CD4-positive, alpha-beta T cell treated with Interleukin-15 for 4 hours (primary cell): ENCODE data around the gene KRTAP2-1.
"Not testable (repeated sequence)": the region's sequence is repeated elsewhere in the genome, so short reads cannot be mapped to it uniquely, and the experiment has no call there.

Source experiments
- DNase-seq: peaks from one replicate; pipeline ENCODE4 v3.0.0-alpha.2; 2020; ENCODE audit warnings: low spot score

KRTAP2-1 gene

DNA sequence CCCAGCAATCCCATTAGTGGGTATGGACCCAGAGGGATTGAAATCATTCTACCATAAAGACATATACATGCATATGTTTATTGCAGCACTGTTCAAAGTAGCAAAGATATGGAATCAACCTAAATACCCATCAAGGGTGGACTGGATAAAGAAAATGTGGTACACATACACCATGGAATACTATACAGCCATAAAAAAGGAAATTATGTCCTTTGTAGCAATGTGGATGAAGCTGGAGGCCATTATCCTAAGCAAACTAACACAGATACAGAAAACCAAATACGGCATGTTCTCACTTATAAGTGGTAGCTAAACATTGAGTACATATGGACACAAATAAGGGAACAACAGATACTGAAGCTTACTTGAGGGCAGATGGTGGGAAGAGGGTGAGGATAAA, 10.4 kb upstream of the KRTAP2-1 start:
- DNase-seq, result no peak

DNA sequence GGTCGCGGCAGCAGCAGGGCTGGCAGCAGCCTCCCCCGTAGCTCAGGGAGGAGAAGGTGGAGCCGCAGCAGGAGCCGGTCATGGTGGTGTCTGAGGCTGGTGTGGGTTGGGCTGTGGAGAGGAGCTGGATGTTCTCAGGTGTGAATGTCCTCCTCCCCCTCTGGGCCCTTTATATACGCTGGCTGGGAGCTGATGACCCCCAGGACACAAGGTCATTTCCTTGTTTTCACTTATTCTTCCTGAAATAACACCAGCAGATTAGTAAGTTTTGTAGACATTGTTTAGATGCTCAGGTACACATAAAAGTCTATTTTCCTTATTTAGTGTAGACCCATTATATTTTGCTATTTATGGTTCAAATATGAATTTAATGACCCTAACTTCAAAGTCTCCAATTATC, 8.0 kb upstream of the KRTAP2-1 start, which contains the start of gene KRTAP2-2:
TSS of gene KRTAP2-2 (minus strand) at position 101 of the 400 bp plus-strand sequence. CDS start at position 82, 19 bp downstream.
- DNase-seq, result not testable (repeated sequence)

DNA sequence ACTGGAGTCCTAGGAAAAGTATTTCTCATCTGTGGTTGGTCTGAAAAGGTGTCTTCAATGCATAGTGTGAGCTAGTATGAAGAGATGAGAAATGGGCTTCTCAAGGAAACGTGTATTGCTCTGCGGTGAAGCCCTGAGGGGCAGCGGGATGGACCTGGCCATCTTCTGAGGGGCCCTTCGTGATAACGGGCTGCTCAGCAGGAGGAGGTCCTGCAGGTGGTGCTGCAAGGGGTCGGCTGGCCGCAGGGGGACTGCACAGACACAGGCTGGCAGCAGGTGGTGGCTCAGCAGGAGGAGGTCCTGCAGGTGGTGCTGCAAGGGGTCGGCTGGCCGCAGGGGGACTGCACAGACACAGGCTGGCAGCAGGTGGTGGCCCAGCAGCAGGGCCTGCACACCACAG, 7.4 kb upstream of the KRTAP2-1 start:
- DNase-seq, result not testable (repeated sequence)

DNA sequence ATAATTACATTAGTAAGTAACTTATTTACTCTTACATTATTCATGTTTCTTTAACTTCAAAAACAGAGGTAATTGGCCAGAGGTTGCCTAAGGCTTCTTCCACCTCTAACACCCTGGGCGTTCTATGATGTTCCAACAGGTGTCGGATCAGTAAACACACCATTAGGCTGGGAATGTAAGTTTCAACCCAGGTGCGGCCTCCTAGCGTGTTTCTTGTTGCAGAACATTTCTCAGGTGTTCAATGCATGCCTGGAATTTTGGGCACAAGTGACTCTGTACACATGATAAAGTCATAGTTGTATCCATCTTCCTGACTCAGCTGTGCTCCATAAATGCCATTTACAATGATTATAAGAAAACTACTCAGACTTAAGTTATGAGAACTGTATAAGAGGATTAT, 6.9 kb upstream of the KRTAP2-1 start:
- DNase-seq, result no peak

DNA sequence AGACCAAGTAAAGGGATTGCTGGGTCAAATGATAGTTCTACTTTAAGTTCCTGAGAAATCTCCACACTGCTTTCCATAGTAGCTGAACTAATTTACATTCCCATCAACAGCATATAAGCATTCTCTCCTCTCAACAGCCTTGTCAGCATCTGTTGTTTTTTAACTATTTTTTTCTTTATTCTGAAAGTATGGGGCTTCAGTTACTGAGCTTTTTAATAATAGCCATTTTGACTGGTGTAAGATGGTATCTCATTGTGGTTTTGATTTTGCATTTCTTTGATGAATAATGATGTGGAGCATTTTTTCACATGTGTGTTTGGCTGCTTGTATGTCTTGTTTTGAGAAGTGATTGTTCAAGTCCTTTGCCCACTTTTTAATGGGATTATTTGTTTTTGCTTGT, 5.5 kb upstream of the KRTAP2-1 start:
- no peak for DNase-seq

DNA sequence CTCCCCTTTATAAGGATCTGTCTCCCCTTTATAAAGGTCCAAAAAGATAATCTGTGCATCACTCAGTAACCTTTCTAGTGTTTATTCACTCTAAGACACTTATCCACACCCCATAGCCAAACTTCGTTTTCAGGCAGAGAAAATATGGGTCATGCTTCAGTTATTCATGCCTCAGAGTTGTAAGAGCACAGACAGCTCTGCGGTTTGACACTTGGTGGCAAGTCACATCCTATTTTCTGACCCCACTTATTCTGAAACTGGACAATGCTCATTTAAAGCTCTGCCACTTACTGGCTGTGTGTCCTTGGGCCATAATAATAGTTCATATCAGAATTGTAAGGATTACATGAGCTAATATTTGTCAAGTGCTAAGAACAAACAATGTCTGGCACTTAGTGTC, 2.0 kb upstream of the KRTAP2-1 start:
- no peak for DNase-seq

DNA sequence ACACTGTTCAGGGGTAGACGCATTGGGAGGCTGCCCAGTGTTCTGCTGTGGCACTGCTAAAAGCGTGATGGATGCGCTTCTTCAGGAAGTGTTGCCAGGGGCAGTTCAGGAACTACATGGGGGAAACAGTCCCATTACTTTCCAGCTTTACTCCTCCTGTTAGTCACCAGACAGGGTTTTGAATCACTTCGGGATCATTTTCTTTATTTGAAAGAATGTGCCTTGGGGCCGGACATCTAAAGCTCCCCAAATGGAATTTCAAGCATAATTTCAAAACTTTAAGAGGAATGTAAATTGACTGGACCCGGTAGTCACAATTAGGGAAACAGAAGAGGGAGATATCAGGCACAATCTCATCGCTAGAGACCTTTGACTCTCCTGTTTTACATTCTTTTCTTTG, 1.3 kb upstream of the KRTAP2-1 start:
- no peak for DNase-seq

DNA sequence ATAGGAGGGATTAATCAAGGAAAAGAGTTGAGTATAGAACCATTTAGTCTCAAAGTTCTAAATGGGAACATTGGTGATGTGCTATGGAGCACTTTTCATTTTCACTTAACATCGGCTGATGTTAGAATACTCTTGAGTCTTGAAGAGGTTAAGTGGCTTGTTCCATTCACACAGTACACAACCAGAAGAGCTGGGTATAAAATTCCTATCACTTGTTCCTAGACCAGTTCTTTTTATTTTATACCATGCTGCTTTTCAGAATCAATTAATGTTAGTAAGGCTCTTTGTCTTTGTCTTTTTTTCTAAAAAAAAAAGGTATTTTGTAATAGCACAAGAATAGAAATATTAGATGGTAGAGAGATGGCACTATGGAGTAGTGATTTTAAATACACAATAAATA, 4.2 kb downstream of the KRTAP2-1 start:
- no peak for DNase-seq

DNA sequence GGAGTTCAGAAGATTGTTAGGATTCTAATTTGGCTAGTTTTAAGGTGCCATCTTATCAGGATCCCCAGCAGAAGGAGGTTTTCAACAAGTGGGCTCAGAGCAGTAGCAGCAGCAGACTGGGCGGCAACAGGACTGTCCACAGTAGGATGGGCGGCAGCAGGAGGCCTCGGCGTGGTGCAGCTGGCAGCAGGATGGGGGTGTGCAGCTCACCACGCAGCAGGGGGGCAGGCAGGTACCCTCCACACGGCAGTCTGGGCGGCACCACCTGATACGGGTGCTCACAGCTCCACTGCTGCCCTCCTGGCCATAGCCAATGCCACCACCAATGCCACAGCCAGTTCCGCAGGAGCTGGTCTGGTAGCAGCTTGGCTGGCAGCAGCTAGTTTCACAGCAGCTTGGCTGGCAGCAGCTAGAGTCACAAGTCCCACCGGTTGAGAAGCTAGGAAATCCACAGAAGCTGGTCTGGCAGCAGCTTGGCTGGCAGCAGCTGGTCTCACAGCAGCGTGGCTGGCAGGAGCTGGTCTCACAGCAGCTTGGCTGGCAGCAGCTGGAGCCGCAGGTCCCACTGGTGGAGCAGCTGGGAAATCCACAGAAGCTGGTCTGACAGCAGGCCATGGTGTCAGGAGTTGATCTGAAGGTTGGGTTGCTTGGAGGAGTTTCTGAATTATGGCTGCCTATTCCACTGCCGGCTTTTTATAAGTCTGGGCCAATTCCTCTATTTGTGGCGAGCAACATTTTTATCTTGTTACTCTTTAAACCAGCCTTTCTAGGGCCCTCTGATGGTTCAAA, 6.1 kb downstream of the KRTAP2-1 start, which contains the start of gene KRTAP1-1:
TSS of gene KRTAP1-1 (minus strand) at position 668 of the 789 bp plus-strand sequence. CDS start at position 615, 53 bp downstream.
- DNase-seq, result not testable (repeated sequence)

DNA sequence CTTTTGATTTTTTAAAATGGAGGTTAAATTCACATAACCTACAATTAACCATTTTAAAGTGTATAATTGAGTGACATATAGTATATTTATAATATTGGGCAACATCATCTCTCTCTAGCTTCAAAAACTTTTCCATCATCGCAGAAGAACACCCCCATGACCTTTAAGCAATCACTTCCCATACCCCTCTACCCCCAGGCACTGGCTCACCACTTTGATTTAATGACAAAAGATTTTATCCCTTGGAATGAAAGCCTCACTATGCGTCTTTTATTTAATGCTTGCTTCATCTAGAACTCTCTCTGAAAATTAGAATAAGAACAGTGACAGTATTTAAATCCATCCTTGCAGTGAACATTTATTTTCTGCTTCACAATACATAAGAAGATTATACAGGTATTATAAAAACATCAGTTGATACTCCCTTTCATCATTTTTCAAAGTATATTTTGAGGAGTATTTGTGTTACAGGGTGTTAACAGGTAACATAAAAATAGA, 9.2 kb downstream of the KRTAP2-1 start:
- DNase-seq, result no peak

DNA sequence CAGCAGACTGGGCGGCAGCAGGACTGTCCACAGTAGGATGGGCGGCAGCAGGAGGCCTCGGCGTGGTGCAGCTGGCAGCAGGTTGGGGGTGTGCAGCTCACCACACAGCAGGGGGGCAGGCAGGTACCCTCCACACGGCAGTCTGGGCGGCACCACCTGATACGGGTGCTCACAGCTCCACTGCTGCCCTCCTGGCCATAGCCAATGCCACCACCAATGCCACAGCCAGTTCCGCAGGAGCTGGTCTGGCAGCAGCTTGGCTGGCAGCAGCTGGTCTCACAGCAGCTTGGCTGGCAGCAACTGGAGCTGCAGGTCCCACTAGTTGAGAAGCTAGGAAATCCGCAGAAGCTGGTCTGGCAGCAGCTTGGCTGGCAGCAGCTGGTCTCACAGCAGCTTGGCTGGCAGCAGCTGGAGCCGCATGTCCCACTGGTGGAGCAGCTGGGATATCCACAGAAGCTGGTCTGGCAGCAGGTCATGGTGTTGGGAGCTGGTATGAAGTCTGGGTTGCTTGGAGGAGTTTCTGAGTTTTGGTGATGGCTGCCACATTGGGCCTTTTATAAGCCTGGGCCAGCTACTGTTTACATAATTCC, 12.7 kb downstream of the KRTAP2-1 start, which contains the start of gene KRTAP1-3:
TSS of gene KRTAP1-3 (minus strand) at position 529 of the 590 bp plus-strand sequence. CDS start at position 476, 53 bp downstream.
- not testable (repeated sequence) for DNase-seq

DNA sequence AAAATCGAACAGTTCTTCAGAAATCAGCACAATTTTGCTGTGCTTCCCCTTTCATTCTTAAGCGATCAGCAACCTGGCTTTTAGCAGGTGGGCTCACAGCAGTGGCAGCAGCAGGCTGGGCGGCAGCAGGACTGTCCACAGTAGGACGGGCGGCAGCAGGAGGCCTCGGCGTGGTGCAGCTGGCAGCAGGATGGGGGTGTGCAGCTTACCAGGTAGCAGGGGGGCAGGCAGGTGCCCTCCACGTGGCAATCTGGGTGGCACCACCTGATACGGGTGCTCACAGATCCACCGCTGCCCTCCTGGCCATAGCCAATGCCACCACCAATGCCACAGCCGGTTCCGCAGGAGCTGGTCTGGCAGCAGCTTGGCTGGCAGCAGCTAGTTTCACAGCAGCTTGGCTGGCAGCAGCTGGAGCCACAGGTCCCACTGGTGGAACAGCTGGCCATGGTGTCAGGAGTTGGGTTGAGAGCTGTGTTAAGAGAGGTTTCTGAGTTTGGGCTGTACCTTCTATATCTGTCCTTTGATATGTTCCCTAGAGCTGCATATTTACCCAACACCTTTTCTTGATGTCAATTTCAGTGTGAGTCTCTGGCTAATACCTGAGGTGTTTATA, 17.4 kb downstream of the KRTAP2-1 start, which contains the start of gene KRTAP1-4:
TSS of gene KRTAP1-4 (minus strand) at position 563 of the 613 bp plus-strand sequence. CDS start at position 446, 117 bp downstream.
- DNase-seq, result no peak

DNA sequence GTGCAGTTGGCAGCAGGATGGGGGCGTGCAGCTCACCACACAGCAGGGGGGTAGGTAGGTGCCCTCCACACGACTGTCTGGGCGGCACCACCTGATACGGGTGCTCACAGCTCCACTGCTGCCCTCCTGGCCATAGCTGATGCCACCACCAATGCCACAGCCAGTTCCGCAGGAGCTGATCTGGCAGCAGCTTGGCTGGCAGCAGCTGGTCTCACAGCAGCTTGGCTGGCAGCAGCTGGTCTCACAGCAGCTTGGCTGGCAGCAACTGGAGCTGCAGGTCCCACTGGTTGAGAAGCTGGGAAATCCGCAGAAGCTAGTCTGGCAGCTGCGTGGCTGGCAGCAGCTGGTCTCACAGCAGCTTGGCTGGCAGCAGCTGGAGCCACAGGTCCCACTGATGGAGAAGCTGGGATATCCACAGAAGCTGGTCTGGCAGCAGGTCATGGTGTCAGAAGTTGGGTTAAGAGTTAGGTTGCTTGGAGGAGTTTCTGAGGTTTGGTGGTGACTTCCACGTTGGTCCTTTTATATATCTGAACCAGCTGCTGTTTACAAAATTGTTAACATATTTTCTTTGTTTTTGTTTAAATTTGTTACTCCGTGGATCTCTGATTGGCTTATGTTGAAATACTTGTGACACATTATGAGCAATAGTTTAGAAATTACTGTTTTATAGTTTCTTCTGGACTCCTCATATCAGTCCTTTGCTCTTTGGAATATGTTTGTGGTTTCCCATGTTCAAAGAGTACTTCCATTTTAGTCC, 20.2 kb downstream of the KRTAP2-1 start, which contains the start of gene KRTAP1-5:
TSS of gene KRTAP1-5 (minus strand) at position 494 of the 757 bp plus-strand sequence. CDS start at position 441, 53 bp downstream.
- no peak for DNase-seq

DNA sequence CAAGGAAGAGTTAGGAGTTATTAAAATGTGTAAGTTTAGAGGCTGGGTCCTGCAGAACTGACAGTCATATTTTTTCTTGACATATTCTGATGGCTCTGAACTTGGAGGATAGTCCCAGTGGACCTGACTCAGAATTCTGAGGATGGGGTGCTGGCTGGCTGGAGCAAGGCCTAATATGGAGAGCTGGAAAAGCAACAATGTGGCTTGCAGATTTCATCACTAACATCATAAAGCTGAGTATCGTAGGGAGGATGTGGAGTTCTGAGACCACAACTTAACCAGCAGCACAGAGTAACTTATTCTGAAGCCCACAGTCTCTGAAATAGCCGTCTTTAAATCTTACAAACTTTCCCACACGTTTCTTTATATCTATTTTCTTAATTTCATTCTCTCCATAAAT, 22.4 kb downstream of the KRTAP2-1 start:
- DNase-seq, result no peak

DNA sequence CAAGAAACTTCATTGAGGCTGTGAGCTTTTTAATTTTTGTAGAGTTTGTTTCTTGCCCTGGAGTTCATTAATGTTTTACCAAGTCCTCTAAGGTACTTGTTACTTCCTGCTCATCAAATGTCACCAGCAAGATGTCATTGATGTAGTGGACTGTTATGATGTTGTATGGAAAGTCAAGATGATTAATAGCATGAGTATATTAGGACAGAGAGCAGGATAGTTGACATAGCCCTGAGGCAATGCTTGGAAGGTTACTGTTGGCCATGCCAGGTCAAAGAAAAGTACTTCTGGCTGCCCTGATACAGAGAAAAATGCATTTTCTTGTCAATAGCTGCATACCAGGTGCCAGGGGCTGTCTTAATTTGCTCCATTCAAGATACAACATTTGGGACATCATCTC, 26.8 kb downstream of the KRTAP2-1 start:
- no peak for DNase-seq

DNA sequence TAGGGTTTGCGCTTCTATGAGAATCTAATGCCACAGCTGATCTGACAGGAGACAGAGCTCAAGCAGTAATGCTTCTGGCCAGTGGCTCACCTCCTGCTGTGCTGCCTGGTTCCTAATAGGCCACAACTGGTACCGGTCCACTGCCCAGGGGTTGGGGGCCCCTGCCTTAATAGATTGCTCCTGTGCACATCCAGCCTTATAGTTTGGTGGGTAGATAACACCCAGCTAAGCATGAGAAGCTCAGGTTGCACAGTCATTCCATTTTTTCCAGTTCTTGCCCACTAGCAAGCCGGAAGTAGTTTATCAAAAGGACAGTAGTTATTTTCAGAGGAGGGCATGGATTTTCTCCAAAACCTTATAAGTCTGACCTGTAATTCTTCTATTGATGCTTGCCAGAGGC, 27.7 kb downstream of the KRTAP2-1 start:
- DNase-seq, result no peak

DNA sequence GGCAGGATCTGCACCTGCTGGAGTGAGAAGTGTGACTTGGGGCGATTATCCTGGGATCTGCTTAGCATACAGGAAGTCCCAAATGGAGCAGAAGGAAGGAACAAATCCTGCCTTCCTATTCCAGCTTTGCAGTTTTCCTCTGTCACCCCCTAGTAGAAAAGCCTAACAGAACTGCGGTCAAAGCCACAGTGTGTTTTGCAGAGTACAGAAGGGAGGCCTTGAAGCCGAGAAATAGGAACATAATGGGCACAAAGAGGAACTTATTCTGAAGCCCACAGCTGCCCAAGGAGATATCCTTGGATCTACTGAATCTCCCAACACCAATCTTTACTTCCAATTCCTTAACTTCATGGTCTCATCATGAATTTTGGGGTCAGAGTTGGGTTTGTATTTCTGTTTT, 28.6 kb downstream of the KRTAP2-1 start:
- no peak for DNase-seq

DNA sequence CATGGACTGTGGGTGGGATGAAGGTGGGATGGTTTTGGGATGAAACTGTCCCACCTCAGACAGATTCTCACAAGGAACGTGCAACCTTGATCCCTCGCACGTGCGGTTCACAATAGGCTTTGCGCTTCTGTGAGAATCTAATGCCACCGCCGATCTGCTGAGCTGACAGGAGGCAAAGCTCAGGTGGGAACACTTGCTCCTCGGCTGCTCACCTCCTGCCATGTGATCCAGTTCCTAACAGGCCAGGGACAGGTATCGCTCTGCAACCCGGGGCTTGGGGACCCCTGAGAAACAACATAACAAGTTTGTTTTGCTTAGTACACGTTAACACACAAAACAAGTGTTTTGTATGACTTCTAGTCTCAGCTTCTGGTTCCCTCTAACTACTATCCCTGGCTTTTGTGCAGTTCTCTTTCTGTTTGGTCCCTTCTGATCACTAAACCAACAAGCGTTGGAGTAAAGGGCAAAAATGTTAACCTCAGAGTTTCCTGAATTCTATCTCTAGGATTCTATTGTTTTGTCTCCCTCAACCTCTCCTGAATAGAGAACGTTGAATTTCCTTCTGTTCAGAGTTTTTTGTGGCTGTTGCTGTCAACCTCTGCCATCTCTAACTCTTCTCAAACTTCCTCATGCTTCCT, 30.4 kb downstream of the KRTAP2-1 start:
- no peak for DNase-seq

DNA sequence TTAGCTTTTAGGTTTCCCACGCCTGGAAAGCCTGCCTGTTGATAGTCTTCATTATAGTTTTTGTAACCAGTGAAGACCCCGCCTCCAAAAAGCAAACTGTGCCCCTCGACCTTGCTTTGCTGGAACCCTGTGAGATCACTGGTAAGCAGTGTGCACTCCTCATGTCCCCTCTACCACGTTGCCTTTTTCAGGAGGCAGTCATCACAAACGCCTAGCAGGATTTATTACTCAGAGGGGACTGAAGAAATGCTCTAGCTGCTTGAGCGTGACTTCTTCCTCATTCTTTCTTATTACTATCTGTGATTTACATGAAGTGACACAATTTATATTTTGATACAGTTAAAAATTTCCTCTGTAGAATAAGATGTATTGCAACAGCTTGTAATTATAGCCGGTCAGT, 31.7 kb downstream of the KRTAP2-1 start:
- no peak for DNase-seq

DNA sequence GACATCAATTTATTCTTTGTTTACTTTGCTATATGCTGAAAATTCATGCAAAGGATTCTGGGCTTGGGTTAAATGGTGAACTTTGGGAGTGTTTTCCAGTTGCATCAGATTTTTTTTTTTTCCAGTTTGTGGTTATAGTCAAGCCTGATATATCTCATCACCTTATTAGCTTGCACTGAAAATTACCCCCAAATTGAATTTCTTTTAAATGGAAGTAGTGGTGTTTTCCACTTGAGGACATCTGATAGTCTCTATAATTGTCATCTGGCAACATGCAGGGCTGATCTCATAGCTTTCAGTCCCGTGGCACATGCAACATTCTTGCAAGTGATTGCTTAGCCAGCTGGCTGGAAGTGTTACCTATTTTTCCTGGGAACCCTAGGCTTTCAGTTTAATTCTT, 33.5 kb downstream of the KRTAP2-1 start:
- DNase-seq, result no peak

DNA sequence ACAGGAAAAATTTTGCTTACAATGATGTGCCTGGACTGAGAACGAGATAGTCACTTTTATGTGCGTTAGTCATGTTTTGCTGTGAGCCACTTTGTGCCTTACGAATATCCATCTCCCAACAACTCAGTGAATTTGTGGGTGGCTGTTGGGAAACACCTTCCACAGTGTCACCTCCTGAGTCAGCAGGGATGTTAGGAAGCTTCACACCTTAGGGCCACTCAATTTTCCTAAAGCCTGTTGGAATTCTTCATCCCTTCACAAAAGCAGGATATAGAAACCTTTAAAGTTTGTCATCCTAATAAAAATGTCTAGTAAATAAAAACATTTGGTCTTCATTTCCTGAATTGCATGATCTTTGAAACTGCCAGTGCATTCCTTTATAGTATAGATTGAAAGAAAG, 33.9 kb downstream of the KRTAP2-1 start:
- no peak for DNase-seq
